GM12874 (cell line): Measurements from ENCODE around the gene SLC30A2.

Experiments used
- TF ChIP-seq, protein P1 (sequence below): IDR thresholded peaks from 2 replicates; pipeline ENCODE4 v1.5.1; 2011; ENCODE audit warnings: low read depth, mild to moderate bottlenecking, control low read depth, low read length, moderate library complexity; ENCODE audit not compliant: insufficient read depth

Gene SLC30A2

GRCh38 chr1:26044971-26045721 lies 772 bp downstream of the SLC30A2 start:
- TF ChIP-seq, protein P1, sequence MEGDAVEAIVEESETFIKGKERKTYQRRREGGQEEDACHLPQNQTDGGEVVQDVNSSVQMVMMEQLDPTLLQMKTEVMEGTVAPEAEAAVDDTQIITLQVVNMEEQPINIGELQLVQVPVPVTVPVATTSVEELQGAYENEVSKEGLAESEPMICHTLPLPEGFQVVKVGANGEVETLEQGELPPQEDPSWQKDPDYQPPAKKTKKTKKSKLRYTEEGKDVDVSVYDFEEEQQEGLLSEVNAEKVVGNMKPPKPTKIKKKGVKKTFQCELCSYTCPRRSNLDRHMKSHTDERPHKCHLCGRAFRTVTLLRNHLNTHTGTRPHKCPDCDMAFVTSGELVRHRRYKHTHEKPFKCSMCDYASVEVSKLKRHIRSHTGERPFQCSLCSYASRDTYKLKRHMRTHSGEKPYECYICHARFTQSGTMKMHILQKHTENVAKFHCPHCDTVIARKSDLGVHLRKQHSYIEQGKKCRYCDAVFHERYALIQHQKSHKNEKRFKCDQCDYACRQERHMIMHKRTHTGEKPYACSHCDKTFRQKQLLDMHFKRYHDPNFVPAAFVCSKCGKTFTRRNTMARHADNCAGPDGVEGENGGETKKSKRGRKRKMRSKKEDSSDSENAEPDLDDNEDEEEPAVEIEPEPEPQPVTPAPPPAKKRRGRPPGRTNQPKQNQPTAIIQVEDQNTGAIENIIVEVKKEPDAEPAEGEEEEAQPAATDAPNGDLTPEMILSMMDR: no peak

GRCh38 chr1:26044414-26044813 lies 1.5 kb downstream of the SLC30A2 start:
- TF ChIP-seq, protein P1: no peak

- TF ChIP-seq, protein P1: no peak
These were observed 2.2 kb downstream of the SLC30A2 start for GRCh38 chr1:26043765-26044164.

- TF ChIP-seq, protein P1: no peak
These were observed 3.9 kb downstream of the SLC30A2 start for GRCh38 chr1:26041978-26042377.

DNA sequence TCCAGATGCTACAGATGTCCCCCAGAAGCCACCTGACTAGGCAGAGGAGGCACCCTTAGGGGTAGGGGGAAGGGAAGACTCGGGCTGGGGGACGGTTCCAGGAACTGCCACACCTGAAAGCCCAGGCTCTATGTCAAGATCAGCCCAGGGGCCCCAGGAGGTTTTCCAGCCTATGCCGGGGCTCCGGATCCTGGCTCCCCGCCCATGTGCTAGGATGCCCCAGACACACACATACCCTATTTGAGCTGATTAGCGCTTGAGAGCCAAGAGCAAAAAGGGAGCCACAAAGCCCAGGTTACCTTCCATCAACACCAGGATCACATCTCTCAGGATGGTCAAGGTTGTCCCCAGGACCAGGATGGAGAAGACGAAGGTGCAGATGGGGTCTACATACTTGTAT lies 4.5 kb downstream of the SLC30A2 start:
- TF ChIP-seq, protein P1: no peak

- TF ChIP-seq, protein P1: no peak
These were observed 7.0 kb downstream of the SLC30A2 start for GRCh38 chr1:26038904-26039303.

- TF ChIP-seq, protein P1: no peak
These were observed 7.4 kb downstream of the SLC30A2 start for GRCh38 chr1:26038477-26038876.

GRCh38 chr1:26037904-26038303 lies 8.0 kb downstream of the SLC30A2 start:
- TF ChIP-seq, protein P1: no peak
